ENCODE measurements around the gene PLPP2.
"Not testable (repeated sequence)": the region's sequence is repeated elsewhere in the genome, so short reads cannot be mapped to it uniquely, and the experiment has no call there.

PLPP2 gene

GRCh38 chr19:292281-292884, 1.2 kb upstream of the PLPP2 start:
- DNase-seq = no peak

DNA sequence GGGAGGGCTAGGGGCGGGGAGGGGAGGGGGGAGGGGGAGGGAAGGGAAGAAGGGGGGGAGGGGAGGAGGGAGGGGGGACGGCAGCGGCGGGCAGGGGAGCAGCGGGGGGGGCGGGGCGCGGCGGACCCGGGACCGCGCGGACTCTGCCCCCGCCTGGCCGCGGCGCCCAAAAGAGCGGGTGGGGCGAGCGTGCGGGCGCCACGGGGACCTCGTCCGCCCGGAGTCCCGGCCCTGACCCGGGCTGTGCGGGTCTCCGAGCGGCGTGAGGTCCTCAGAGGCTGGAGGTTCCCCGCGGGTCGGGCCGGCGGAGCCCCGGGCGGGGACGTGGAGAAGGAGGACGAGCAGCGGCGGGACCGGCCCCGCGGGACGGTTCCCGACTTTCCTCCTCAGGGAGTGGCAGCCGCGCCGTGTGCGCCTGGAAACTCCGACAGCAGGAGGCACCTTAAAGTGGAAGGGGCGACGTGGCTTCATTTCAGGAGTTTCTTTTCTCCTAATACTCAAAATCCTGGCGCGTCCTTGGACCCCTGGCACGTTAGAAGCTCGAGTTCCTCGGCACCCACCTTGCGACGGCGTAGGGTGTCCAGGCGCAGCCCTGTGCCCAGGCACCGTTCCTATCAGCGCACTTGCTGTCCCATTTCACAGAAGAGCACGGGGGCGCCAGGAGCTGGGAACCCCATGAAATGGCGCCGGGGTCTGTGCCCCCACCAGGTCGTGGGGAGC, 518 bp upstream of the PLPP2 start:
- no peak for DNase-seq

- DNase-seq = no peak
These were observed 714 bp downstream of the PLPP2 start for GRCh38 chr19:290372-291005.

DNA sequence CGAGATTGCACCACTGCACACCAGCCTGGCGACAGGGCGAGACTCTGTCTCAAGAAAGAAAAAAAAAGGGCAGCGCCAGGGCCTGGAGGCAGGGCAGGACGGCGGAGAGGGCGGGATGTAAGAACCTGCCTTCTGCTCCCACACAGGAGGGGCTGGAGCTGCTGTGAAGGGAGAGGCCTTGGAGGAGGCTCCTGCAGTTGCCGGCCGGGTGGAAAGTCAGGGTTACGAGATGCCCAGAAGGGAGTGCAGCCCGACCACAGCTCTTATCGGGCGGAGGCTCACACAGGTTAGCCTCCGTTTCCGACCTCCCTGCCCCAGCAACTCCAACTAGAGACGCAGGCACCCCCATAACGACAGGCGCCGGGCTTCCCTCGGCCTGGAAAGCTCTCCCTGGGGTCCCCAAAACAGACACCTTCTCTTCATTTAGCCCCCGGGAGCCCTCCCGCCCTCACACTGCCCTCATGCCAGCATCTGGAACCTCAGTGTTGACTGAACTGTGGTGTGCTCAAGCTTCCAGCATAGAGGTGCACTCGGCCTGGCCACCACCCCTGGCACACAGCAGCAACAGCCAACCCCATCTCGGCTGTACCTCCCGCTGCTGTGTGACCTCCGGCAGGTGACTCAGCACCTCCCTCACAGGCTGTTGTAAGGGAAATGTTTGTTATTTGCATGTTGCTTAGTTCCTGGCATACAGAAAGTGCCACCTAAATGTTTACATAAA, 1.4 kb downstream of the PLPP2 start:
- DNase-seq = no peak

- no peak for DNase-seq
These were observed 2.3 kb downstream of the PLPP2 start for GRCh38 chr19:288911-289310.

DNA sequence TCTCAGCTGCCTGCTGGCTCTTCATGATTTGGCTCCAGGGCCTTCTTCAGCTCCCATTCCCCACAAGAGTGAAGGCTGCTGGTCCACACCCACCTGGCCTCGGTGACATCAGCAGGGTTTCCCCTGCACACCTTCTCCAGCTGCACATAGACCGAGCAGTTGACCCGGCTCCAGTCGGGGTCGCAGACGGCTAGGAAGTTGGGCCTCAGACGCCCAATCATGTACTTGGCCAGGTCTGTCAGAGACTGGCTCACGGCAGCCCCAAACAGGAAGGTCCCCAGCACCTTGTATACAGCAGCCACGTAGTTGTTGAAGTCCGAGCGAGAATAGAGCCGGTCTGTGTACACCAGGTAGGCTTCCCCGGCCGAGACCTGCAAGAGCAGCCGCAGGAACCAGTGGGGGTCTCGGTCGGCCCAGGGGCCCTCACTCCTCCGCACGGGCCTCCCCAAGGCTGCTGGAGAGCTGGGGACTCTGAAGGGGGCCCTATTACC, 3.8 kb downstream of the PLPP2 start:
- no peak for DNase-seq

DNA sequence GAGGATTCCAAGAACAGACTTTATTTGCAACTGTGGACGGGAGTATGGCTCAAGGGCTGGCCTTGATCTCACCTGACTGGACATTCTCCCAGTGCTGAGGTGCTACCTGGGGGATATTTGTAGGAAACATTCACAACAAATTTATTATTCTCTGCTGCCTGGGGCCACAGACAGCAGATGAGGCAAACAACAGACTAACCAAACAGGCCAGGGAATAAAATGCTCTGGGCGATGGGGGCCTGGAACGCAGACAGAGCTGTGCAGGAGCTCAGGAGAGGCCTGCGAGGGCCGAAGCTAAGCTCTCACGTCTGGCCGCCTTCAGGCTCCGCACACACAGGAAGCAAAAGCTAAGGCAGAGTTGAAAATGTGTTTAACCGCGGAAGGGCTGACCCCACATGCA, 7.8 kb downstream of the PLPP2 start:
- DNase-seq = no peak

DNA sequence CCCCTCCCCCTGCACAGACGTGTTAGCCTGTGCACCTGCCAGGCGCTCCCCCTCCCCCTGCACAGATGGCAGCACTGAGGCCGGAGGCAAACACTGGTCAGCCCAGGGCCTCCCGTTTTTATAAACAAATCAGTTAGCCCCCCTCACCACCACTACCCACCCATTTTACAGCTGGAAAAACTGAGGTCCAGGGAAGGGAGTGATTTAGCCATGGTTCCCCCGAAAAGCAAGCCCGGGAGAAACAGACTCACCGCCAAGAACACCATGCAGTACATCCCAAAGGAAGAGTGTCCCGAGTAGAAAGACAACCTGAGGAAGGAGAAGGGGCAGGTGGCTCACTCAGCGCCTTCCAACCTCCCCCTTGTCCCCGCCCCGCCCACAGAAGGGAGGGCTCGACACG, 8.7 kb downstream of the PLPP2 start:
- no peak for DNase-seq

- DNase-seq = no peak
These were observed 9.2 kb downstream of the PLPP2 start for GRCh38 chr19:281992-282391.

- DNase-seq = no peak
These were observed 9.9 kb downstream of the PLPP2 start for GRCh38 chr19:281156-281853.

GRCh38 chr19:280541-281009, 10.6 kb downstream of the PLPP2 start:
- DNase-seq = no peak

DNA sequence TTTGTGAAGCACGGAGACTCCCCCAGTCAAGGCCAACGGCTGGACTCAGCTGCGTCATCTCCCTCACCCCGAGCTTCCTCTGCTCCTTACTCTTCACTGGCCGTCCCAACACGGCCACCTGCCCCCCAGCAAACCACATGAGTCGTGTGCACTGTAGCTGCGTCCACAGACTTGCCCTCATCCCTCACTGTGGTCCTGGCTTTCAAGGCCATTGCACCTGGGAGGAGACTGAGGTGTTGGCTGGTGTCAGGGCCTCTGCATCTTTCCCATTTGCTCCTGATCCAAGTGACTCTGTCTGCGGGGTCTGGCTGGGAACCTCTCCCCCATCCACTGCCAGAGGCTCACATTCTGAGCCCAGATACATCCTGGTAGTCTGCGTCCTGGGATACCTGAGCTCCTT, 11.5 kb downstream of the PLPP2 start:
- no peak for DNase-seq

GRCh38 chr19:279231-279630, 12.0 kb downstream of the PLPP2 start:
- DNase-seq = no peak

DNA sequence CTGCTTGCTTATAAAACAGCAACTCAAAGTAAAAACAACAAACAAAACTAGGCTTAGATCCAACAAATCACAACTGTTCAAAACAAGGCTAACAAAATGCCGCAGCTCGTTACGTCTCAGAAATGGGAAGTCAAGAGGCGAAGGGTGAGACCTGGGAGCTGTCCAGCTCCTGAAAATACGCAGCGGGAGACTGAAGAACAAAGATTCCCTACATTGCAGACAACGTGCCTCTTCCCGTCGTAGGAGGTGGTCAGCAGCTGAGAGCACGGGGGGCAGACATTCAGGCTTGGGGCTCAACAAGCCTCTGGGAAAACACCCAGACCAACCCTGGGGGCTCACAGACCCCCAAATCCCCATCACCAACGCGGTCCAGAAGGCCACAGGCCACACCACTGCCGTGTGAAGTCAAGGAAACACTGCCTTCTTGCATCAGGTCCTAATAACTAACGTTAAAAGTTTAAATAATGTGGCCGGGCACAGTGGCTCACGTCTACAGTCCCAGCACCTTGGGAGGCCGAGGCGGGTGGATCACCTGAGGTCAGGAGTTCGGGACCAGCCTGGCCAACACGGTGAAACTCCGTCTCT, 13.5 kb downstream of the PLPP2 start:
- DNase-seq = peak; percentile 62

GRCh38 chr19:277131-277530, 14.1 kb downstream of the PLPP2 start:
- no peak for DNase-seq

DNA sequence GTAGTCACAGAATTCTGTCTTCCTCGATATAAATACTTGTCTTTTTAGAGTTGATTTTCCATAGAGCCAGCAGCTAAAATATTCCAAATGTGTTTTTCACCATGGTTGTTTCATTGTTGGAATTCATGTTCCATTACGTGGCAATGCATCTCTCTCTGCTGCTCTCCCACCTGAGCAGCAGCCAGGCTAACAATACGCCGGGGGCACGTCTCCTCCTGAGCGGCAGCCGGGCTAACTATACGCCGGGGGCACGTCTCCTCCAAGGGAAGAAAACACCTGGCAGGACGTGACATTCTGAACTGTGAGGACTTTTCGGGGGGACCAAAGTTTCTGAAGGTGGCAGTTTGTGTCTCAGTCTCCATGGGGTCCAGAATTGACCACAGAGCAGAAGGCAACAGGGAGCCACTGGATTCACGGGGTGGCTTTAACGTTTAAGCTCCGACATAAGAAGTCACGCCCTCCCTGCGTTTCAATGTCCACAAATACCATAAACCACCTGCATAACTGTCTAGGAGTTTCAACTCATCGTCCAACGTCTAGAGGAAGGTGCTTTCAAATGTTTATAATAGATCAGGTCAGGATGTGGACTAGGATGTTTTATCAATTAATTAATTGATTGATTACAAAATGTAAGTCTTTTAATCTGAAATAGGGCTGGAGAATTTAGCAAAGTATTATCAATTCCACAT, 15.1 kb downstream of the PLPP2 start:
- no peak for DNase-seq

GRCh38 chr19:275000-275399, 16.2 kb downstream of the PLPP2 start:
- DNase-seq = no peak

DNA sequence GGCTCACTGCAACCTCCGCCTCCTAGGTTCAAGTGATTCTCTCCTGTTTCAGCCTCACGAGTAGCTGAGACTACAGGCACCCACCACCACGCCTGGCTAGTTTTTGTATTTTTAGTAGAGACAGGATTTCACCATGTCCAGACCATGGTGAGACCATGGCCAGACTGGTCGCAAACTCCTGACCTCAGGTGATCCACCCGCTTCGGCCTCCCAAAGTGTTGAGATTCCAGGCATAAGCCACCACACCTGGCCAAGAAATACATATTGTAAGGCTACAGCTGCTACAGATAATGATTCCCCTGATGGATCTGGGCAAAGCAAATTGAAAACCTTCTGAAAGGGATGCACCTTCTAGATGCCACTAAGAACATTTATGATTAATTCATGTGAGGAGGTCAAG, 17.8 kb downstream of the PLPP2 start:
- no peak for DNase-seq

DNA sequence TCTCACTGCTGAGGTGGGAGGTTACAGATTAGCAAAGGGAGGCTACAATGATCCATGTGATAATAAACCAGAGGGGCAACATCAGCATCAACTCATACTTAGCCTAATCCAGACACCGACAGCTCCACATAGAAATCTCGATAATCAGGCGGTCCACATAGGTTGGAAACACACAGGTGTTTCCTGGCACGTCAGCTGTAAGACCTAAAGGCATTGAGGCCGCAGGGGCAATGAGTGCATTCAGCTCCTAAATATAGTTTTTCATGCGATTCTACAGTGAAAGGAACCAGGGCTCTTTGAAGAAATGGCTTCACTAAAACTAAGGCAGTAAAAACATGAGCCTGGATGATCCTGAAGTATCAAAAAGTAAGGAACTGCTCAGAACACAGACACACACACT, 19.3 kb downstream of the PLPP2 start:
- DNase-seq = no peak

DNA sequence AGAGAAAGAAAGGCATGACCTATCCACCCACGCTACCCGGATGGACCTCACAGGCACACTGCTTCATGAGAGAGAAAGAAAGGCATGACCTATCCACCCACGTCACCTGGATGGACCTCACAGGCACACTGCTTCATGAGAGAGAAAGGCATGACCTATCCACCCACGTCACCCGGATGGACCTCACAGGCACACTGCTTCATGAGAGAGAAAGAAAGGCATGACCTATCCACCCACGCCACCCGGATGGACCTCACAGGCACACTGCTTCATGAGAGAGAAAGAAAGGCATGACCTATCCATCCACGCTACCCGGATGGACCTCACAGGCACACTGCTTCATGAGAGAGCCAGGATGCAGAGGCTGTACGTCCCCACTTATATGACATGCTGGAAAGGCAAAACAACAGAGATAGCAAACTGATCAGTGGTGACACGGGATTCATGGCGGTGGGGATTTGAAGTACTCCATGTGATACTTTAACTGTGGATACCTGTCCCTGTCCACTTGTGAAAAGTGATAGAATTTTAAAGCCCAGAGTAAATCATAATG, 20.4 kb downstream of the PLPP2 start:
- not testable (repeated sequence) for DNase-seq

- DNase-seq = no peak
These were observed 22.0 kb downstream of the PLPP2 start for GRCh38 chr19:269241-269640.

GRCh38 chr19:262125-262524, 29.1 kb downstream of the PLPP2 start:
- DNase-seq = no peak

Measured in hematopoietic multipotent progenitor cell treated with erythropoietin and hydrocortisone succinate and interleukin-3 and kit ligand, for 4 days (in vitro differentiated cells).